Stimulated activated CD4-positive, alpha-beta T cell treated with anti-CD3 and anti-CD28 coated beads, Interleukin-2, amount 100 ng/mL, for 24 hours (primary cell): Measurements from ENCODE around the gene MAN2B2.
A peak's percentile ranks its signal among the peaks of the same experiment; 100 is the strongest.
"Not testable (repeated sequence)": the region's sequence is repeated elsewhere in the genome, so short reads cannot be mapped to it uniquely, and the experiment has no call there.

Experiments
- DNase-seq, 2 donors: peaks; one replicate each; pipeline ENCODE4 v3.0.0-alpha.2; 2020

Gene MAN2B2

GRCh38 chr4:6644792-6645530 lies 70.0 kb downstream of the MAN2B2 start:
- no peak for DNase-seq

GRCh38 chr4:6647169-6647568 lies 72.2 kb downstream of the MAN2B2 start:
- DNase-seq = no peak

GRCh38 chr4:6647582-6648230 lies 72.7 kb downstream of the MAN2B2 start:
- DNase-seq = no peak

GRCh38 chr4:6649216-6649615 lies 74.2 kb downstream of the MAN2B2 start:
- DNase-seq = no peak

GRCh38 chr4:6654211-6654610 lies 79.2 kb downstream of the MAN2B2 start:
- DNase-seq = not testable (repeated sequence)

GRCh38 chr4:6655291-6655690 lies 80.3 kb downstream of the MAN2B2 start:
- not testable (repeated sequence) for DNase-seq

GRCh38 chr4:6655924-6656323 lies 80.9 kb downstream of the MAN2B2 start:
- DNase-seq = no peak

- DNase-seq = no peak
Observed at GRCh38 chr4:6657242-6658208, 82.5 kb downstream of the MAN2B2 start.

- DNase-seq = no peak
Observed at GRCh38 chr4:6658209-6658595, 83.2 kb downstream of the MAN2B2 start.

- DNase-seq = peak; percentile 50 to 66
Observed at GRCh38 chr4:6658597-6659075, 83.6 kb downstream of the MAN2B2 start.

- DNase-seq = no peak
Observed at GRCh38 chr4:6659897-6660296, 84.9 kb downstream of the MAN2B2 start.

GRCh38 chr4:6660430-6660829 lies 85.4 kb downstream of the MAN2B2 start:
- DNase-seq = no peak

- DNase-seq = no peak
Observed at GRCh38 chr4:6662591-6662990, 87.6 kb downstream of the MAN2B2 start.

GRCh38 chr4:6663596-6664393 lies 88.8 kb downstream of the MAN2B2 start:
- no peak for DNase-seq

- DNase-seq = no peak
Observed at GRCh38 chr4:6665320-6665654, 90.3 kb downstream of the MAN2B2 start.

GRCh38 chr4:6668391-6668790 lies 93.4 kb downstream of the MAN2B2 start:
- no peak for DNase-seq

- DNase-seq = no peak
Observed at GRCh38 chr4:6671648-6672047, 96.7 kb downstream of the MAN2B2 start.

GRCh38 chr4:6672131-6672530 lies 97.1 kb downstream of the MAN2B2 start:
- no peak for DNase-seq

- DNase-seq = not testable (repeated sequence)
Observed at GRCh38 chr4:6672541-6673190, 97.7 kb downstream of the MAN2B2 start.
